HG03066 (cell line): Measurements from ENCODE around the gene SHFL.

ENCODE experiments used
- ATAC-seq: cut with Tn5 transposase; IDR thresholded peaks from one replicate; pipeline ENCODE4 v1.9.1; 2021; ENCODE audit warnings: low read depth; ENCODE audit not compliant: unreplicated experiment

Gene SHFL

DNA sequence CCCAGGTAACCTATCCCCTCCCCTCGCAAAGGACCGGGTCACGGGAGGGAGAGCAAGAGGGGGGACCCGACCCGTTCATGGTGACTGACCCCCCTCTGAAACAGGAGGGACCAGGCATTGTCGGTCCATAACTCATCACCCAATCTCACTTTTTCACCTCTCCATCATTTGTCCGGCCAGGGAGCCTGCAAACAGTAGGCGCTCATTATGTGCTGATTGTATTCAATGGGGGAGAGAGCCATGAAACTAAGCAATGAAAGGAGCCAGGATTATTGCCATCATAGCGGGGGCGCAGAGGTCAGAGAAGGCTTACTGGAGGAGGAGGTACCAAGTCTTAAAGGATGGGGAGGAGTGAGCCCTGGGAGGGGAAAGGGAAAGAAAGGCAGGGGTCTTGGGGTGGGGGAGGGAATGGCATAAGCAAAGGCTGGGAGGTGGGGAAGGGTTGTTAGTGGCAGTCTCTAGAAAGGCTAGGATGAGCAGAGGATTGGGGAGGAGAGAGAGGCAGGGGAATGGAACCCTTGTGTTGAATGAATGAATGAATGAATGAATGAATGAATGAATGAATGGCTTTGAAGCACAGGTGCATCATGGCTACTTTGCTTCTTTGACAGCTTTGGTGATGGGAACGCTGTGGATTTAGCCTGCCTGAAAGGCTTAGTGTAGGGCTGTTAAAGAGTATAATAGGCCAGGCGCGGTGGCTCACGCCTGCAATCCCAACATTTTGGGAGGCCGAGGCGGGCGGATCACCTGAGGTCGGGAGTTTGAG lies 1.4 kb downstream of the SHFL start:
- ATAC-seq: no peak

DNA sequence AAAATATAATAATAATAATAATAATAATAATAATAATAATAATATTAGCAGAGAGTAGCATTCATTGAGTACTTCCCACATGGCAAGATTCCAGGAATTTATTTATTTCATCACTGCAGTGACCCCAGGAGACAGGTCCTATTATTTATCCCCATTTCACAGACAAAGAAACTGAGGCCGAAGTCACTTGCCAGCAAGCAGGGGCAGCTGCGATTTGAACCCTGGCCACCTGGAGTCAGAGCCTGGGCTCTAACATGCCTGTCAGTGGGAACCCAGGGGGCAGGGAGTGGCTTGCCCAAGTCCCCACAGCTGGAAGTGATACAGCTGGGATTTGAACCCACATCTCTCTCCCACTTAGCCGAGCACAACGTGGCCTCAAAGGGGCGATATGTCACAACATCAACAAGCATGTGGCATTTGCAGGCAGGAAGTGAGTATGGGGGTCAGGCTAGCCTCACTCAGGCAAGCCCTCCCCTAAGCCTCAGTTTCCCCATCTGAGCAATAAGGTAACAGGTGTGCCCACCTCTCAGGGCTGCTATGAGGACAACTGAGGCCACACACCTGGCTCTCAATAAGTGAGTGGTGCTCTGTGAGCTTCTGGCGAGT lies 2.9 kb downstream of the SHFL start:
- no peak for ATAC-seq

DNA sequence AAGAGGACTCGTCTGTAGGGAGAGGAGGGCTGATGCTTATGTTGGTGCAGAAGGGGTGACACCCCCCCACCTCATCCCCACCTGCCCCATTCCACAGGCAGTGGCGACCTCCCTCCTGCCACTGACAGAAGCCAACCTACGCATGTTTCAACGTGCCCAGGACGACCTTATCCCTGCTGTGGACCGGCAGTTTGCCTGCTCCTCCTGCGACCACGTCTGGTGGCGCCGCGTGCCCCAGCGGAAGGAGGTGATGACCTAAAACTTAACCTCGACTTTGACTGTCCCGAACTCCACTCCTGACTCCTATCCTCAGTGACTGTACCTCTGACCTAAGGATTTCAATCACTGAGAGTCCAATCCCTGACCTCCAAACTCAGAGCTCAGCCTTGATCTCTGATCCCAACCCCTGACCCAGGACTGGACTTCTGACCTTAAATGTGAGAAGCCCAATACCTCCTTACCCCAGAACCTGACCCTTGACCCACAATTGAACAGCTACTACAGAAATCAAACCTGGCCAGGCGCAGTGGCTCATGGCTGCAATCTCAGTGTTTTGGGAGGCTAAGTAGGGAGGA lies 3.8 kb downstream of the SHFL start:
- no peak for ATAC-seq

DNA sequence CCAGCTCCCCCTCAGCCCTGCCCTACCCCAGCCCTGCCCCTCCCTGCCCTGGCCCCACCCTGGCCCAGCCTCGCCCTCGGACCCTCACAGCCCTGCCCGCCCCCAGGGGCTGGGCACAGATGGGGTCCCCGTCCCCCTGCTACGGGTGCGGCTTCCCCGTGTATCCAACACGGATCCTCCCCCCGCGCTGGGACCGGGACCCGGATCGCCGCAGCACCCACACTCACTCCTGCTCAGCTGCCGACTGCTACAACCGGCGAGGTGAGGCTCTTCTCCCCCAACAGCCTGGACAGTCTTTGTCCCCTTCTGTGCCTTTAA lies 5.2 kb downstream of the SHFL start:
- no peak for ATAC-seq

DNA sequence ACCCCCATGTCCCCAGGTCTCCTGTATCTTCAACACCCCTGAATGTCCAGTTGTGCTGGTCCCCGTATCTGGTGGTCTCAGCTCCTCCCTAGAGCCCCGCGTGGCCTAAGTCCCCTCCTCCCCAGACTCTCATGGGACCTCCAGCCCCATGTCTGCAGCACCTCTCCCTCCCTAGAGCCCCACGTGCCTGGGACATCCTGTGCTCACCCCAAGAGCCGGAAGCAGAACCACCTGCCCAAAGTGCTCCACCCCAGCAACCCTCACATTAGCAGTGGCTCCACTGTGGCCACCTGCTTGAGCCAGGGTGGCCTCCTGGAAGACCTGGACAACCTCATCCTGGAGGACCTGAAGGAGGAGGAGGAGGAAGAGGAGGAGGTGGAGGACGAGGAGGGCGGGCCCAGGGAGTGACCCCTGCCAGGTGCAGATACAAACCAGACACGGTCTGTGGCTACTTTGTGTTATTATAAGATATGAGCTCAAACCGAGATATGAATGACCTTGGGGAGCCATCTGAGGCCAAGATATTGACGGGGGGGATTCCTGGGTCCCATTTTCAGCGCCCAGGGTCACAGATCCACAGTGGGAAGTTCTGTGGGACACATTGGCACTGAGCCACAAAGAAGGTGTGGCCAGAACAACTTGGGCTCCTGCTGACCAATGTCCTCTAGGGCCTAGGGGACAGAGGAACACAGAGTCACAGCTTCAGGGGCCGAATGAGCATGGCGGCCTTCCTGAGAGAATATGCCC lies 6.0 kb downstream of the SHFL start:
- ATAC-seq: no peak

DNA sequence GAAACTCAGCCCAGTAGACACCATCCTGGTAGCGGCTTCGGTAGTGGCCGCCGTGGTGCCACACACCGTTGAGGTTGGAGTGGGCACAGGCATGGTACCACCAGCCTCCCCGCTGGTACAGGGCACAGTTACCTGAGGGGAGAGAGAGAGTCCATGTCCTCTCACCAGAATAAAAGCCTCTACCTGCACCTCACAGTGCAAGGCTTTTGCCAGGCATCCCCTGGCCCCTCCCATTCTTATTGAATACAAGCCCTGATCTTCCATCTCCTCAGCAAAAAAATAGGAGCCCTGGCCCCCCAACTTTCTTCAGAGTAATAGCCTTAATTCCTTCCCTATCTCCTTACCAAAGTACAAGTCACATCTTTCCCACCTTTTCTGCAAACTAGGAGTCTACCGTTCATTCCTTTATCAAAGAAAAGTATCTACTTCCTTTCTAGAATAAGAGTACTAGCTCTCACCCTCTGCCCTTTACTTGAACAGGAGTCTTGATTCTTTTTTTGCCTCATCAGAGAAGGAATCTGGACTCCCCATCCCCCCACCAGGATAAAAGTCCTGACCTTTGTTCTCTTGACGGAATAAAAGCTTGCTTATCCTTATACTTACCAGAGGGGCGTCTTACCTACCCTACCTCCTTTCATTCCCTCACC lies 6.7 kb downstream of the SHFL start:
- no peak for ATAC-seq

DNA sequence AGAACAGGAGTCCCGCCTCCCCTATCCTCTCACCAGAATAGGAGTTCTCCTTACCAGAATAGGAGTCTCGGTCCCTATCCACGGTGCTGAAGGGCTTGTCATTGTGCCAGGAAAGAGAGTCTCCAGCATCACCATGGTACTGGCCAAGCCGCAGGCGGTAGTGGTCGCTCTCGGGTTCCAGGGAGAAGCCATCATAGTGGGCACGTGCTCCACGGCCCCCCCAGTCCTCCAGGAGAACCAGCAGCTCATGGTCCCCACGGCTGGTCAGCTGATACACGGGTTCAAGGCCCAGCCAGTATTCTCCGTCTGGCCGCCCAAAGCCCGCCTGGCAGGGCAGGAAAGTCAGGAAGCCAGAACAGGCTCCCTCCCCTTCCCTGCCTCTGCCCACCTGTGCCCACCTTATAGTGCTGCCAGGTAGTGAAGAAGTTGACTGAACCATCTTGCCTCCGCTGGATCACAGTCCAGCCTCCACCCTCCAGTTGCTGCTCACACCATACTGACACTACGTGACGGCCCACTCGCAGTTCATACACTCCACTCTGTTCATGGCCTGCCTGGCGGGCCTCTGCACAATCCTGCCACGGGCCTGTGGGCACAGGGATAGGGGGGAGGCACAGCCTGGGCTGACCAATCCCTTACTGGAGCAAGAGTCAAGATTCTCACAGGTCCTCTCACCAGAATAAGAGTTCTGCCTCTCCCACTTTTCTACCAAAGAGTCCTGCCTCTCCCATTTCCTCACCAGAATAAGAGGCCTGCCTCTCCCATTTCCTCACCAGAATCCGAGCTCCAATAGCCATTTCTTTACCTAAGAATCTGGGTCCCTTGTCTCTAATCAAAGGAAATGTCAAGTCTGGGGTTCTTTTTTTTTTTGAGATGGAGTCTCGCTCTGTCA lies 7.4 kb downstream of the SHFL start:
- ATAC-seq: no peak

DNA sequence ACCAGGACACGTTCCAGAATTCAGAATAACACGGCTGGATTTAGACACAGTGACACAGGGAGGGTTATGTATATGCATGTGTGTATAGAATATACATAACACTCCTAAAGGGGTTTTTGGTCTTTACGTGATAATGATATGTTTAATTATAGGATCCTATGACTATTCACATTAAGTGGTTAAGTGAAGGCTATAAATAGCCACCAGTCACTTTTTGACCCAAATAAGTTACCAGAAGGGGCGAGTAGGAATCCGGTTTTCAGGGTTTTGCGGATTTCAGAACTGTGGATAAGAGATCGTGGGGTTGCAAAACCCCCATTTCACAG lies 9.5 kb downstream of the SHFL start:
- ATAC-seq: no peak

DNA sequence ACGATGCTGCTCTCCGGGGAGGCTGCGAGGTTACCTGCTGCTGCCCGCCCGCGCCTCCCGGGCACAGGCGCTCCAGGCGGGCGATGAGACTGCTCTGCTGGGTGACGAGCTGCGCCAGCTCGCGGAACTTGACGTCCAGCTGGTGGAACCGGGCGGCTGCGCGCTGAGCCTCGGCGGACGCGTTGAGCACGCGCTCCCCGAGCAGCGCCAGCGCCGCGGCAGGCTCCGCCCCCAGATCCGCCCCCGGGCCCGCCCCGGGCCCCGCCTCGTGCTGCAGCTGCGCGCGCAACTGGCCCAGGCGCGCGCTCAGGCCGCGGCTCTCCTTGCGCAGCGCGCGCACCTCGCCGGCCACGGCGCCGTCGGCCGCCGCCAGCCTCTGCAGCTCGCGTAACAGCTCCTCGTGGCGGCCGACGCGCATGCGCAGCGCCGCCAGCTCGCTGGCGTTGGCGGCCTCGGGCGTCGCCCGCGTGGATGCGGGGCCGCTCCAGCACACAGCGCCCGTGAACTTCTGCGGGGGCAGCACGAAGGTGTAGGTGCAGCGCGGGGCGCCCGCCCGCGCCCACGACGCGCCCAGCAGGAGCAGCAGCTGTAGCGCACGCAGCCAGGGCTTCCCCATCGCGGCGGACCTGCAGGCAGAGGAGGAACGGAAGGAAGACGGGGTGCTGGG lies 10.0 kb downstream of the SHFL start:
- peak; percentile 56 for ATAC-seq

DNA sequence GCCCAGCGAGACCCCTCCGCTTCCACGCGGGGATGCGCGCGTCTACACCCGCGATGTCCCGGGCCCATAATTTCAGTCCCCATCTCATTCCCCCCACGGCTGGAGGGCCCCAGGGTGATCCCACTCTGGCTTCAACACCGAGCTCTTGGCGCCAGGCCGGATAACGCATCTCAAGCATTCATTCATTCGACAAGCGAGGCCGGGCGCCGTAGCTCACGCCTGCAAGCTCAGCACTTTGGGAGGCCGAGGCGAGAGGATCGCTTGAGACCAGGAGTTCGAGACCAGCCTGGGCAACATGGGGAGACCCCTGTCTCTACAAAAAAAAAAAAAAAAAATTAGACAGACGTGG lies 10.5 kb downstream of the SHFL start:
- no peak for ATAC-seq

DNA sequence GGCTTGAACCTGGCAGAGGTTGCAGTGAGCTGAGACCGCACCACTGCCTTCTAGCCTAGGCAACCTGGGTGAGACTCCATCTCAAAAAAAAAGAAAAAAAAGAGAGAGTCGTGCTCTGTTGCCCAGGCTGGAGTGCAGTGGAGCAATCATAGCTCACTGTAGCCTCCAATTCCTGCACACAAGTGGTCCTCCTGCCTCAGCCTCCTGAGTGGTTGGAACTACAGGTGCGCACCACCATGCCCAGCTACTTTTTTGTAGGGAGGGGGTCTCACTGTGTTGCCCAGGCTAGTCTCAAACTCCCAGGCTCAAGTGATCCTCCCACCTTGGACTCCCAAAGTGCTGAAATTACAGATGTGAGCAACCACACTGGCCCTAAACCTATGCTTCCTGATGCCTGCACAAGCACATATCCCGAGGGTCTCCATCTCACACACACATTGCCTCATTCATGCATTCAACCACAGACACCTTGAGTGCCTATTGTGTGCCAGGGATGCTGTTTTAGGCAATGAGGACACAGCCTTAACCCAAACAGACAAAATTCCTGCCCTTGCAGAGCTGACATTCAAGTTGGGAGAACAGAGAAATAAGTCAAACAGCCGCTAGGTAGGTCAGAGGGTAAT lies 14.2 kb downstream of the SHFL start:
- ATAC-seq: no peak

DNA sequence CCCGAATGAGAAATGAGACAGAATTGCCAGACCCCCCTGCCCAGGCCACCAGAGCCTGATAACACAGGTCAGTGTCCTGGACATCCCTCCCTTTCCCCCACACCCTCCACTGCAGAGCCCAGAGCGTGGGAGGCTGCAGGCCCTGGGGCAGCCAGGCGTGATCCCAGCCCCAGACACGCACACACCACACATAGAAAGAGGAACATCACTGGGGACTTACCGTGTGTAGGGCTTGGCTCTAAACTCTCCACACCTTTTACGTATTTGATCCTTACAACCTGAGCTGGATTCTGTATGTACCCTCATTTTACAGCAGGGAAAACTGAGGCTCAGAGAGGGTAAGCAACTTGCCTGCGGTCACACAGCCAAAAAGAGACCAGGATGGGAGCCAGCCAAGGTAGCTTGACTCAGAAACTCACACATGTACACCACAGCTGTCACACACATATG lies 16.7 kb downstream of the SHFL start:
- no peak for ATAC-seq

DNA sequence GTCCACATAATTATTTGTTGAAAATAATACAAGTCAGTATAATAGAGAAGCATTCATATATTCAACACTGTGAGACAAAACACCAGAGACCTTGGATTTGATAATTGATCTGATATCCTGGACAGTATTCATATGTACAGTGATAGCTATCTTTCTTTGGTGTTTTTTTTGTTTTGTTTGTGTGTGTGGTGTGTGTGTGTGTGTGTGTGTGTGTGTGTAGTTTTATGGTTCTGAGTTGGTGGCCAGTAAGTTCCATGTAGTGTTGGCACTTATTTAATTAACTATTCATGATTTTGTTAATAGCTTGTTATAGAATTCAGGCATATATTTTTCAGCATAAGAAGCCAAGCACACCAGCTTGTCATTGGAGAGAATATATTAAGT lies 18.0 kb downstream of the SHFL start:
- no peak for ATAC-seq

DNA sequence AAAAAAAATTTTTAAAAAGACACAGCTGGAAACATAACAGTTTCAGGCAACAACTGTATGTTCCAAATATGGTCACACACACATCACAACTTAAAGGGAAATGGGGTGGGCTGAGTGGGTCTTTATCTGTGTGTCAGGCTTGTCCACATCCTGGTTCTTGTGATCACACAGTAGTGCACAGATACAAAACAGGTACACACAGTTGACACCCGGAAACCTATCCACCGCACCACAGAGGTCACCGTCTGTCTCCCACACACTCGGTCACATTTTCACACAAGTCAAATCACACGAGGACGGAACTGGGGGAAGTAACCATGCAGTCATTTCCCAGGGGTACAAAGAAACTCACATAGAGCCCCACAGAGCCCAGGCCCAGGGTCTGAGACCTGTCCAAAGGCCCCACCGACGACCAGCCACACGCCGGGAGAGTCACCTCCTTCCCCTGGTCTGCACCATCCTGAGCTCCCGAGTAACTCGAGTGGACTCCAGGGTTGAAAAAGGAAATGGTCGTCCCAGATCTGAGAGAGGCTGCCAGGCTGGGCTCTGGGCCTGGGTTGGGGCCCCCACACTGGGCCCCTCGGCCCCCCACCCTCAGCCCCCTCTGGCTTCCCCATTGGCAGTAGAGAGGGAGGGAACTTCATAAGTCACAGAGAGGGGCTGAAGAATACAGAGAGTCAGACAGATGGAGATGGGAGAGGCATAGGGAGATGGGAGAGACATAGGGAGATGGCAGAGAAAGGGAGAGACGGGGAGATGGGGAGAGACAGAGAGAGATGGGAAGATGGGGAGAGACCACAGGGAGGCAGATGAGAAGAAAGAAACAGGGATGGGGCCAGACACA lies 18.8 kb downstream of the SHFL start:
- ATAC-seq: peak; percentile 39

DNA sequence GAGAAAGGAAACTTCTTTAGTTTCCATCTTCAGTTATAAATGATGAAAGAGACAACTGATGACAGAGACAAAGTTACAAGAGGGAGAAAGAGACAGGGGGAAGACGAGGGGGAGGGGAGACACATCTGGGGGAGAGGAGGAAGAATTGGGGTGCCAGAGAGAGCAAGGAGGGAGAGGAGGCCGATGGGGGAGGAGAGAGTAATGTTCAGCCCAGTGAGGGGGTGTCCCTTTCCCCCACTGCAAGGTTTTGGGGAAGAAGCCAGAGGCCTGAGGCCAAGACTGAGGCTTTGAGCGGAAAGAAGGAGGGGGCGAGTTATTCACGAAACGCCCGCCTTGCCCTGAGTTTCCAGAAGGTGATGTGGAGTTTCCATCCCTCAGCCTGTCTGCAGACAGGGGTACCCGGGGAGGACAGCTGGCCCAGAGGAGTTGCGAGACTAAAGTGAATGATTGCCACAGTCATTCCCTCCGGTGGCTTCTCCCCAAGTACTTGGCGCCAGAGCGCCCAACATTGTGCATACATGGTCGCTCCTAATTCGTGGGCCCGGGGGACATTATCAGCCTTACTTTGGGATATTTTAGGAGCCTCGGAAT lies 19.5 kb downstream of the SHFL start:
- ATAC-seq: peak; percentile 26

DNA sequence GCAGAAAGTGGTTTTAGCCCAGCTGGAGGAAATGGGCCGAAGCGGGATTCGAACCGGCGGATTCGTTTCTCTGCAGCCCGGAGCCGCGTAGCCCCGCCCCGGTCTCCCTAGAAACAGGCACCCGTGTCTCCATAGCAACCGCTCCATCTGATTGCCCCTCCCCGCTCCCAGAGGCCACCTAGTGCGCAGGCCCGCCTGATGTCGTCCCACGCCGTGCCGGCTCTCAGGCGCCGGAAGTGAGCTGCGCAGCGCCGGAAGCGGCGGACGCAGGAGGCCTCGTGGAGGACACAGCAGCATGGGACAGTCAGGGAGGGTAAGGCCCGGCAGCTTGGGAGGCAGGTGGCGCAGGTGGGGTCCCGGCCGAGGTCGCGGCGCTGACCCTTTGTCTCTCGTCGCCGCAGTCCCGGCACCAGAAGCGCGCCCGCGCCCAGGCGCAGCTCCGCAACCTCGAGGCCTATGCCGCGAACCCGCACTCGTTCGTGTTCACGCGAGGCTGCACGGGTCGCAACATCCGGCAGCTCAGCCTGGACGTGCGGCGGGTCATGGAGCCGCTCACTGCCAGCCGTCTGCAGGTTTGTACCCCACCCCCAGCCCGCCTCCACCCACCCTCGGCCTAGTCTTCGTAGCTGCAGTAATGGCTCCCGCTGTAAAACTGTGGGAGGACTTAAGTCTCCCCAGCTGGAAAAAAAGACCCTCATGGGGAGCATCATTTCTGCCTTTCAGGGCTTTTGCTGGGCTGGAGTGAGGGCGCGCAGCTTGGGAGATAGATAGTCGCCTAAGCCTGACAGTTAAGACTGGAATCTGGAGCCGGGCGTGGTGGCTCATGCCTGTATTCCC lies 20.2 kb downstream of the SHFL start, which contains the start of gene PPAN:
PPAN (plus strand) TSS at position 263 of the 837 bp plus-strand sequence; CDS start at position 296, 33 bp downstream.
- ATAC-seq: peak; percentile 48

DNA sequence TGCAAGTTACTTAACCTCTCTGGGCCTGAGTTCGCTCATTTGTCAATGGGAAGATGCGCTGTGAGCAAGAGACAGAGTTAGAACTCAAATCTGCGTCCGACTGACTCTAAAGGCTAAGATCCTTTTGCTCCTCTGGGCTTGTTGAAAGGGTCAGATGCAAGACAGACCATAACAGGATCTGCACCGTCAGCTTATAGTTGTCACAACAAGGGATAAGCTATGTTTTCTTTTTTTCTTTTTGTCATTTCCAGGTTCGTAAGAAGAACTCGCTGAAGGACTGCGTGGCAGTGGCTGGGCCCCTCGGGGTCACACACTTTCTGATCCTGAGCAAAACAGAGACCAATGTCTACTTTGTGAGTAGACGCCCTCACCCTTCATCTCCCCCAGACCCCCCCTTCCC lies 21.1 kb downstream of the SHFL start:
- ATAC-seq: no peak
